Measurements from ENCODE around the gene ENPP3.
"Not testable (repeated sequence)": the region's sequence is repeated elsewhere in the genome, so short reads cannot be mapped to it uniquely, and the experiment has no call there.

The ENPP3 gene

DNA sequence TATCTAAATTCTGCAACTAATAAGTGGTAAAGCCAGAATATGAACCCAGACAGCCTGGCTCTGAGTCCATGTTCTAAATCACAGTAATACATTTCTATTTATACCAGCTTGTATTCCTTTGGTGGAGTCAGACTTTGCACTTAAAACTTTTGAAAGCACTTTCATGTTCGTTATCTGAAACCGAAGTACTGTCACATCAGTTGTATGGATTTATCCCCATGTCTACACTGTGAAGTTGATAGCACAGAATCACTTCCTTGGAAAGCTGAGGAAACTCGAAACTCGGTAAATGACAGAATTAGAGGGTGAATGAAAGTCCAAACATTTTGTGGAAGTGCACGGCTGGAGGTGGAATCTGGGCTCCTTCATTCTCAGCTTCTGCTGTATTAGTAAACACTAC, 102.0 kb downstream of the ENPP3 start:
- DNase-seq, result no peak

DNA sequence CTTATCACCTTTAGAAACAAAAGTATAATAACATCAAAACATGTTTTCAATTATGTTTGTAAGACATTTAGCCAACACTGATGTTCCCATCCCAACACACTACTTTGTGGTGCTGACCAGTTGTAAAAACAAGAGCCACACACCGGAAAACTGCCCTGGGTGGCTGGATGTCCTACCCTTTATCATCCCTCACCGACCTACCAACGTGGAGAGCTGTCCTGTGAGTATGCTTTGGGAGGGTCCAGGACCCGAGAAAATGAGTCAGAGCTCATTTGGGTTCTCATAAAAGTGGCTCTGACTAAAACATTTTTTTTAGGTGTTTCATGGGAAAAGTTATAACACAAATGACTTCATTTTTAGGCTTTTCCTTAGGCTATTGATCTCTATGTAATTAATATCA, 103.1 kb downstream of the ENPP3 start:
- DNase-seq, result no peak

DNA sequence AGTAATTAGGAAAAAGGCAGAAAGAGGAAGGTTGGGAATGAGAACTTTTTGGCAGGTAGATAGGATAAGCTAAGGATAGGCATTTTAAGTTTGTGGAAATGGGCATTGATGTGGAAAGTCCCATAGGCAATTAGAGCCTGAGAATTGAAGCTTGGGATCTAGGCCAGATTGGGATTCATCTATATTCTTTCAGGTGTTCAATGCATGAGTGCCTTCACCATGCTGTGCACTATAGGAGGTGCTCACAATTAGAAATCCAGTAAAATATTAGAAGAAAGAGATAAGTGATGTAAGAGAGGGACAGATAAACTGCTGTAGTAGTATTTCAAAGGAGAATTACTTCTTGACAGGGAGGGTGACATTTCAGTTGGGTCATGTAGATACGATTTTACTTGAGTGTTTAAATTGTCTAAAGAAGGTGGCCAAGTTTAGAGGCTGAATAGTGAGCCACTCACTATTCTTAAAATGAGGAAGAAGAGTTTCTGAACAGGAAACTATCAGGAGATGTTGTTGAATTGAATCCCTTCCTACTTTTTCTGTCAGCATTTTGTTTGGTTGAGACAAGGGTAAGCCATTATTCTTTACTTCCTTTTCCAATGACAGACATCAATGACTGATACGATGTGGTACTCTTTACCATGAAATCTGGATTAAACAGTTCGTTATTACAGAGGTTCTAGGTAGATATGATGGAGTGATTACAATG, 104.7 kb downstream of the ENPP3 start:
- no peak for DNase-seq

DNA sequence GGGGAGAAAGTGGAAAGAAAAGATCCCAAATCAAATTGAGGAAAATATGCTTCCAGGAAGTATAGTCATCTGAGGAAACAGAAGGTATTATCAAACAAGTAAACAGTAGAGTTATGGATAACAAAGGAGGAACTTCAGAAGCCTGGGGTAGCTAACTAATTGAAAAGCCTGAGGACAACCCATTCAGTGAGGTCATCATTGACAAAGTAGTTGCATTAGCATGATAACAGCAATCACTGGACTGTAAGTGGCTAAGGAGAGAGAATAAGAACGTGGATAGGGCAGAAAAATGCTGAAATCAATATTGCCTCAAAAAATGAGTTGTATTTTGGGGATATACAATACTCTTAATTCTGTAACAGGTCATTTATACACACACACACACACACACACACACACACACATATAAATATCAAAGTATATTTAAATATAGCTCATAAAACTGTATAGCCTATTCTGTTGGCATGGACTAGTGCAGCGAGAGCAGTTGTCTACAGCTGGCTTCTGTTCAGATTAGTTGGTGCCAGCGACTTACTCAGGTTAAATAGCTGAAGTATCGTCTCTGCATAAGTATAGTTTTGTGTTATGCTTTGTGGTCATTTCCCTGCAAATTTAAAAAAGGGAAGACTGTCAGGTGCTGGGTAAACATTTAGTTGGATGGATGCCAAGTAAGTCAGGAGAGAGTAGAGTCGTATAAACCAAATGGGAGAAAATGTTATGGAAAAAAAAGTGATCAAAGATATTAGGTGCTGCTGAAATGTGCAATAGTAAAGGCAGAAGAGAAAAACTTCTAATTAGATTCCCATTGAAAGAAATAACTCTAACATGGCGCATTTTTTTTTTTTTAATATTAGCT, 107.6 kb downstream of the ENPP3 start:
- no peak for DNase-seq

DNA sequence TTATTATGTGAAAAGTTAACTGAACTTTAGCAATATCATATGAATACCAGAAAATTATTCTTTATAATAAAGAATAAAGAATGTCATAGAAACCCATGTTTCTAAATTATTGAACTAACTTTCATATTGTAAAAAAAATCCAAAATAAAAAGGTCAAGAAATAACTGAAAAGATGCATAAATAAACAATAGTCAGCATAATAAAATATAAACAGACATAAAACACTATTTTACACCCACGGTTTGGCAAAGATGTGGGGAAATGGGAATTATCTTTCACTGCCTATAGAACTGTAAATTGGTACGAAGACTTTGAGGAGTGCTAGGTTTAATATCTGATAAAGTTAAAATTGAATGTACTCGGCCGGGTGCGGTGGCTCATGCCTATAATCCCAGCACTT, 108.4 kb downstream of the ENPP3 start:
- DNase-seq, result no peak

DNA sequence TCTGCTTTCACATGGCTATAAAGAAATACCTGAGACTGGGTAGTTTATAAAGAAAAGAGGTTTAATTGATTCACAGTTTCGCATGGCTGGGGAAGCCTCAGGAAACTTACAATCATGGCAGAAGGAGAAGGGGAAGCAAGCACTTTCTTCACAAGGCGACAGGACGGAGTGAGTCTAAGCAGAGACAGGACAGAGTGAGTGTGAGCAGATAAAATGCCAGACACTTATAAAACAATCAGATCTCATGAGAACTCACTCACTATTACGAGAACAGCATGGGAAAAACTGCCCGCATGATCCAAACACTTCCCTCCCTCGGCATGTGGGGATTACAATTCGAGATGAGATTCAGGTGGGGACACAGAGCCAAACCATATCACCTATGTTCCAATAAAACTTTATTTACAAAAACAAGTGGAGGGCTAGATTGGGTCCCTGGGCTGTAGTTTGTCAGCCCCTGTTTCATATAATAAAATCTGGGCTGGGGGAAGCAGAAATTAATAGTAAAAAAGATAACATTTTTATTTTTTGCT, 110.8 kb downstream of the ENPP3 start:
- no peak for DNase-seq

DNA sequence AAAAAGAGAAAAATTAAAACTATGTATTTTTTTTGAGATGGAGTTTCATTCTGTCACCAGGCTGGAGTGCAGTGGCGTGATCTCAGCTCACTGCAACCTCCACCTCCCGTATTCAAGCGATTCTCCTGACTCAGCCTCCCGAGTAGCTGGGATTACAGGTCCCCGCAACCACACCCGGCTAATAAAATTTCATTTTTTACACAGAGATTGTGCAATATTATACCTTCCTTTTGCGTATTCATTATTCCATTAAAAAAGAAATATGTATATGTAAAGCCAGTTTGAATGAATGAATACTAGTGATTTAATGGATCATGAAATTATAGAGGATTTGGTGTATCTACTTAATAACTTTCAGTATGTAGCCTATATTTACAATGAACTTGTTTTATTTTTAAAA, 111.9 kb downstream of the ENPP3 start:
- no peak for DNase-seq

DNA sequence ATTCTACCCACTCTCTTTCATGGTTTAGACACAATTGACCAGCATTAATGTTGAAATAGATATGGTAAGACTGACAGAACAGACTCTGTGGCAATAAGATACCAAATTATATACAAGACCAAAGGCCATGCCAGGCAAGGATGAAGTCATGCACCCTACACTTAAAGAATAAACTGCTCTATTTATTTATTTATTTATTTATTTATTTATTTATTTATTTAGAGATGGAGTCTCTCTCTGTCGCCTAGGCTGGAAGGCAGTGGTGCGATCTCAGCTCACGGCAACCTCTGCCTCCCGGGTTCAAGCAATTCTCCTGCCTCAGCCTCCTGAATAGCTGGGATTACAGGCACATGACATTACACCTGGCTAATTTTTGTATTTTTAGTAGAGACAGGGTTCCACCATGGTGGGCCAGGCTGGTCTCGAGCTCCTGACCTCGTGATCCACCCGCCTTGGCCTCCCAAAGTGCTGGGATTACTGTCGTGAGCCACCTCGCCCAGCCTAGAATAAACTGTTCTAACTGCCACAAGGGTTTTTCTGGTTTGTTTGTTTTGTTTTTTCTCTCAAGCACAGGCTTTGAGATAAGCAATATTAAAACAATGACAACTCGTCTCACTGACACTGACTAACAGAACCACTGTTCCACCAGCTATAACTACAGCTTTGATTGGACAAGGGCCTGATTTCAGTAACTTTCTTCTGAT, 114.1 kb downstream of the ENPP3 start:
- not testable (repeated sequence) for DNase-seq

DNA sequence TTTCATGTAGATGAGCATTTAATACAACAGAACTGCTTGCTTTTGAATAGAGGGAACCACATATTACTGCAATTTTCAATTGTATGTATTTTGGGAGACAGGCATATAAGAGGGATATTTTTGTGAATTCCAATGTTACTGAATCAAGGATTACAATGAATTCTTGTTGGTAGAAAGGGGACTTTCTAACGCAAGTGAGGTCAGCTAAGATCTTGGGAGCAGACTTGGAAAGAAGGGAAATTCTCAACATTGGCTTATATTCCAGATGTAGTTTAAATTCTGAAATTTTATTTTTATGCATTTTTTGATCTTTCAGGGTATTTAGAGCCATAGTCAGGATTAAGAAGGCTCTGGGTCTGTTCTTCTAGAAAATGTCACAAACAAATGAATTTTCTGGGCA, 117.0 kb downstream of the ENPP3 start:
- no peak for DNase-seq

DNA sequence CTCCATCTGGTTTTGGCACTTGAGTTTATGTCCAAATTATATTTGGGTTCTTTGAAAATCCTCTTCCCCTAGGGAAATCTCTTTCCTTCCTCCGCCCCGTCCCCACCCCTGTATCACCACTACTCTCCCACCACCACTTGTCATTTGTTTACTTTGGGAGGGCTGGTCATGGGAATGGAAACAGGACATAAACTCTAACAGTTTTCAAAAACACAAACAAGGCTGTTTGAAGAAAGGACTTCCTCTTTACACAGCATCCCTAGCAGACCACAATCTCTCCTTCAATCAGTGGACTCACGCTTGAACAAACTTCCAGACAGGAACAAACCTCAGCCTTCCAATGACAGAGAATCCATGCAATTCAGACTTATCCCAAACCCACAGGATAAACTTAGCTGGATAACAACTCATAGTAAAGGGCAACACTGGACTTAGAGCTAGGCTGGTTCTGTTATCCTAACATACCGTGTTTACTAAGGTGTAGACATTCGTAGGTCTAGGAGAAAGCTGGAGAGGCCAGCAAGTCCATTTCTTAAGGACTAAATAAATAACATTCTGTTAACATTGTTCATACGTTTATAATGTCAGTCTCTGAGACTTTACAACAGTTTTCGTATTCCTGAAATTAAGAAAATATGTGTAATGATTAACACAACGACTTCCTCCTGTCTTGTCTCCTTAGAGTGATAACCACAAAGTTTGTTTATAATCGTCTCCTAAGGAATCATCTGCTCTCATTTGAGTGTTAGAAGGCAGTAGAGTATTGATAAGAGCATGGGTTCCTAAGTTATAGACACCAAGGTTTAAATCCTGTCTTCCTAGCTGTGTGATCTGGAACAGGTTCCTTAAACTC, 117.8 kb downstream of the ENPP3 start:
- DNase-seq, result no peak

DNA sequence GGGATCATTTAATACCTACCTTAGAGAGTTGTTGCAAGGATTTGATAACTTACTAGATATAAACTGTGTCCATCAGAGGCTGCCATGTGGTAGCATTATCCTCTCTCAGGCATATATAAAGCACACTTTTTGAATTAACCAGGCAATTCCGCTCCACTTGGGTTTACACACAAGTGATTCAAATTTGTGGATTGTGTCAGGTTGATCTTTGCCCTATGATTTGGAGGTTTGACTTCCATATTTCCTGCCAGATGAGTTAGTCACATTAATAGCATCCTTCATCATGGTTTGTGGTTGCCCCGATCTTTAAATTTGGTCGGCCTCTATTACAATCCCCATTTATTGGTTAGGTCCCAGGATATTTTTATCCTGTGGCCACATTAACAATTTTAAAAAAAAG, 118.5 kb downstream of the ENPP3 start:
- no peak for DNase-seq

DNA sequence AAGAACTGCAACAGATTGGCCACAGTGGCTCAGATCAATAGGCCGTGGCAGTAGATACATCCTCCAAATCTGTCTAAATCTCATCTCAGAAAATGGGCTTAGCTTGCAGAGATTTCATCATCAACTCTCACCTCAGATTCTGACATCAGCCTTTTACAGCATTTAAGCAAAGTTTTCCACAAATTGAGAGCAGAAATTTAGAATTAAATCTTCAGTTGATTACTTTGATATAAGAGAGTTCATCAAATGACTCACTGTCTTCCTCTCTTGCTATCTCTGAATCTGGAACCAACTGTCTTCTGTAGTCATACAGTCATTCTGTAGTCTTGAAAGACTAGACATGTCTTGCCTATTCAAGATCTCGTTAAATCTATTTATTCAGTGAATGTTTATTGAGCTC, 118.9 kb downstream of the ENPP3 start:
- DNase-seq, result no peak

DNA sequence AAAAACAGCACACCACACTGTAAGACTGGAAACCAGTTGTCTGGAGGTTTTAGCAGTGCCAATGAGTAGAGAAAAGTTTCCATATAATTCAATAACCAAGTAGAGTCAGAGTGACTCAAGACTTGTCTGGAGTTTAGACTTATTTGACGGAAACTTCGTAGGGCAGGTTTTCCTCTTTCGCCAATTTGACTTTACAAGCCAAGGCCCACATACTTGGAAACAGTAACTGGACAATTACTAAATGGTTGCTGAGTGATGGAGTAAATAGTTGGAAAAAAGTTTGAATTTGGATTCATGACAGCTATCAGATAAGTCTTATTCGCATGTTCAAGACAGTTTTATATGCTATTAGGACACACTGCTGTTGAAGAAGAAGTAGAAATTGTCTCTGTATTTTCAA, 121.8 kb downstream of the ENPP3 start:
- no peak for DNase-seq

DNA sequence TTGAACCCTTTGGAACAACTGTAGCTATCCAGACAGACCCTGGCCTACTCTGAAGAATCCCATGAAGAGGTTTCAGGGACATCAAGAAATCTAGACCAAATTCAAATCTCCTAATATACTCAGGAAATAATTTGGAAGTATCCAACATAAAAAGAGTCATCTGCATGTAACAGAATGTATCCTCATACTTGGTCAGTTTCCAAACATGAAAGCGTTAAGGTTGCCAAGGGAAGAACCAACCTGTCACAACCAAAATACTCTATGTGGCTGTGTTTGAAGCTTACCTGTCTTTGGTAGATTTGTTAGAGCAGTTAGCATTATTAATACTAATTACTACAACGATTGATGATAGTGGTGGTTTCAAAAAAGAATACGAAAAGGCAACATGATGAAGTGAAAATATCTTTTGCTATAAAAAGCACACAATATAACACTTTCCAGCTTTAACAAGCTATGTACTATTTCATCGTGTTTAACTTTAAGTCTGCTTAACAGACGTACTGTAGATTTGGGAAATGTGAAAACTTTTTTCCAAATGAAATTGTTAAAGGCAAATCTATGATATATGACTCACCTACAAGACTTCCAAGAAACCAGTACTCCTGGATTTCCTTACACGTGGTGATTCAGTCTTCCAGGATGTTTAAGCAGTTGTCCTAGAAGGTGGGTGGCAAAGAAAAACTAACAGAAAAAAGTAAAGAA, 124.1 kb downstream of the ENPP3 start:
- DNase-seq, result no peak

DNA sequence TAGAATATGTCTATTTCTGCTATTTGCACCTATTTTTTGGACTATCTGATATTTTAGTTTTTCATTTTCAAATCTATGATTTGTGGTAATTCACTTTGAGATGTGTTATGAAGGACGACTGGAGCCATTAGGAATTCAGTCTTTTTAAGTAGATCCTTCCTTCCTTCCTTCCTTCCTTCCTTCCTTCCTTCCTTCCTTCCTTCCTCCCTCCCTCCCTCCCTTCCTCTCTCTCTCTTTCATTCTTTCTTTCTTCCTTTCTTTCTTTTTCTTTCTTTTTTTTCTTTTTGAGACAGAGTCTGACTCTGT, 124.6 kb downstream of the ENPP3 start:
- DNase-seq, result no peak

DNA sequence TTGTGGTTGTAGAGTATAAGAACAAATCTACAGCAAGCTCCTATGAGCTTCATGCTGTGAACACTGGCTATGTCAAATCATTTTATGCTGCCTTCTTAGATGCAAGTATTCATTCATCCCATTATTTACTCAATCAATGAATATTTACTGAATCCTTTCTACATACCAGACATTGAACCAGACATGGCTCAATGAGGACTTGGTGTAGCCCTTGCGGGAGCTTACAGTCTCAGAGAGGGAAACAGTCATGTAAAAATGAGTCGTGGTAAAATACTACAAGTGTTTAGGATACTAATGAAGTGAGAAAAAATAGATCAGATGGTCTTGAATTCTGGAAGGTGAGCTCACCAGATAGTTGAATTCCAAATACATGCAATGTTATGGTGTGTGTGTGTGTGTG, 125.9 kb downstream of the ENPP3 start:
- DNase-seq, result no peak

DNA sequence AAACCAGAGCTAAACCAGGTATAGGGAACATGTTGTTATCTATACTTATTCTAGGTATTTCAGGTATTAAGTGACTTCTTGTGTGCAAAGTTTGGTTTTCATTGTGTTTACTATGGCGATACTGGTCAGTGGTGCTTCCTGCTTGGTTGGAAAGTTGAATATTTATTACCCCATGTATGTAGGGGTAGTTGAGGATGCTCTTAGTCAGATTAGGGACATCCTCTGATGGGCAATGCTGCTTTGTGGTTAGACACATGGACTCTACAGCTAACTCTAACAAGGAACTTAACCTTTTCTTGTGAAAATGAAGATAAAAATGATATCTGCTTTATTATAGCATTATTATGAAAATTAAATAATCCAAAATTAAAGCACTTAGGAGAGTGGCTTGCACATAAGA, 126.6 kb downstream of the ENPP3 start:
- DNase-seq, result no peak

DNA sequence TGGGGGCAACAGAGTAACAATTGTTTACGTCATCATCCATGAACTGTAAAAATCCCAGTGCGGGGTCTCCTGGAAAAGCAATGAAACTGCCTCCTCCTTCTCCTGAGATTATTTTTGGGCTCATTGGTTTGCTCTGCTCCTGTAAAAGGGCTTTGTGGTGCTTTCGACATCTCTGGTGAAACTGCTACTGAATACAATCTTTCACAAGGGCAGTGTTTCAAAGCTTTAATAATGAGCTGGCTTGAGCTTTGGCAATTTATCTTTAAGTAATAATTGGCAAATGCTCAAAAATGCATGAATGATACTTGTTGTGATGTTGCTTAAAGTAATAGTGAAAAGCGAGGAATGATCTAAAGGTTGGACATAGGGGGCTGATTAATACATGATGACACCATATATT, 127.2 kb downstream of the ENPP3 start:
- DNase-seq, result no peak

DNA sequence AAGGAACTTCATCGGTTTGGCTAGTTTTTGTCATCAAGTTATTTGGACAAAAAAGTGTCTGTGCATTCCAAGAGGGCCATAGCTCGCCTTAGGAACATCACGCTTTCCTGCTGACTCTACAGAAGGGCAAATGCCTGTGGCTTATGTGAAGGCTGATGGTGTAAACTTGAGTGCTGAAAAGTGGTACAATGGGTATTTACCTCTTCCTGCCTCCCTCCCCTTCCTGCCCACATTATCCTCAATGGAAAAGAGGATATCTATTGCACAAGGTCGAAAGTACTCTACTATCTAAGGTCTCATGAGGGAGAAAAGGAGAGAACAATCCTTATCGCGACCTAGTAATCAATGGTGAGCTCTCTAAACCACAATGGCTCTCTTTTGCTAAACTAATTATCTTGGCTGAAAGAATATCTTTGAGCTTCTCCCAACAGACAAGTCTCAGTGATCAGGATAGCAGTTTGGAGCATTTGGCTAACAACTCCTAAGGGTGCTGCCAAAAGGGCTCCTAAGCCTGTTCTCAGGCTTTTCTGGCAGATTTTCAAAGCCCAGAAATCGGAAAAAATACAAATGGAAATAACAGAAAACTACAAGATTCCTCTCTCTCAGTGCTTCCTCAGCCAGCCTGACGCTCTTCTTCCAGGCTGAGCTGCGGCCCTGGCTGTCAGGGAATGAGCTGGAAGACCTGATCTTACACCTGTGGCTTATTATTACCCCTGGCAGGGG, 128.1 kb downstream of the ENPP3 start:
- DNase-seq, result no peak

DNA sequence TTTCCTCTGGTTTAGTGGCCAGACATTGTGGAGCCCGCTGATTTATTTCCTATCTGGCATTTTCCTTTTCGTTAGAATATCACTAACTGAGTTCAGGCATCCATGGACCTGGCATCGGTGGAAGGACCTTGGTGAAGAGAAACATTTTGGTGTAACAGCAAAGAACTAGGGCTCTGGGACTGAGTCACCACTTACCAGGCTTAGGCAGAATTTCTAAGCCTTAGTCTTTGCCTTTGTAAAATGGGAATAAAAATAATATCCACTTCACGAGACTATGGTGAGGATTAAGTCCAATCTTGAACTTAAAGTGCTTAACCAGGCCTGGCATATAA, 128.7 kb downstream of the ENPP3 start:
- DNase-seq, result no peak

DNA sequence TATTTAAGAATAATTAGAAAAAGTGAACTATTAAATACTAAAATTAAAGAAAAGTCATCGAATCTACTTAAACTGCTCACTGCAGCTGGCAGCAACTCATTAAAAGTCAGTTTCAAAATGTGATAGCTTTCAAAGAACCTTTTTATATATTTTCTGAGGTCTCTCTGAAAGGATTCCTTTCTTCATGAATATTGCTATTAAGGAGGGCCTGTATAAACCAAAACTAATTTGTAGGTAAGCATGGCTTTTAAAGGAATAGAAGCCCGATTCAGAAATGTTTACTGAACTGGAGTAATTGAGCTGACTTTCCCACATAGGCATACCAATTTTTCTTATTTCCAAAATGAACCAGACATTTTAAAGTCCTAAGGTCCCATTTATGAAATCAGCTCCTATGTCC, 129.5 kb downstream of the ENPP3 start:
- DNase-seq, result no peak

DNA sequence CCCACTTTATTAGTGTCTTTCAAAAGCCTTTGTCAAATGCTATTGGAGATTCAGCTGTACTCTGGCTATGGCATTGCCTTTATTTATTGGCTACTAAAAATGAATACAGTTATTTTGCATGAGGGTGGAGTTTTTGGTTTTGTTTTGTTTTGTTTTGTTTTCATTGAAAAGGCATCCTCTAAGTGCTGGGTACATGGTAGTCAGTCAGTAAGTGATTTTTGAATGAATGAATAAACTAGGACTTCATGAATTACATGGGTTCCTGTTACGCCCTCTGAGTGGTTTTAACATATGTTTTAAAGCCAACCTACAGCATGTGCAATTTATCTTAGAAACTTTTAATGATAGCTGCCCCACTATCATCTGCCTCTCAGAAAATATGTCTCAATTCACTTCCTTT, 131.9 kb downstream of the ENPP3 start:
- DNase-seq, result no peak

Measured in COR-L47 (cell line).